Activated CD4-positive, alpha-beta T cell treated with anti-CD3 and anti-CD28 coated beads, Interleukin-2, Interleukin-6, amounts not matched to agents 100 ng/mL and 50 ng/mL, durations not matched to agents 16 hours and 8 hours (primary cell): ENCODE measurements around the gene SLC30A7.

Source experiments
- DNase-seq: peaks from one replicate; pipeline ENCODE4 v3.0.0-alpha.2; 2020

SLC30A7 gene

DNA sequence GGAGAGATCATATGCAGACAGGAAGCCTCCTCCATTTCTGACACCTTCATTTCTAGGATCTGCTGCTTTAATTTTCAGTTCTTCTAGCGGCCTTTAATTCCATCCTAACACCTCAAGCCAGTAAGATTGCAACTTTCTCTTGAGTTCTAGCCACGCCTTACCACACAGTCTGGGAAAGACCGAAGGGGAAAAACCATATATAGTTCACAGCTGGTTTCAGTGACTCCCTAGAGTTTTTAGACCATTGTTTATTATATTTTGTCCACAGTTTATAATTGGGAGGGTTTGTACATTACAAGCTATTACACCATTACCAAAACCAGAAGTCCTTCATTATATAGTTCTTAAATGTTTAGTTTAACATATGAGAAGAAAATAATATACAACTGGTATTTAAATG is 92.2 kb downstream of the SLC30A7 start:
- no peak for DNase-seq

DNA sequence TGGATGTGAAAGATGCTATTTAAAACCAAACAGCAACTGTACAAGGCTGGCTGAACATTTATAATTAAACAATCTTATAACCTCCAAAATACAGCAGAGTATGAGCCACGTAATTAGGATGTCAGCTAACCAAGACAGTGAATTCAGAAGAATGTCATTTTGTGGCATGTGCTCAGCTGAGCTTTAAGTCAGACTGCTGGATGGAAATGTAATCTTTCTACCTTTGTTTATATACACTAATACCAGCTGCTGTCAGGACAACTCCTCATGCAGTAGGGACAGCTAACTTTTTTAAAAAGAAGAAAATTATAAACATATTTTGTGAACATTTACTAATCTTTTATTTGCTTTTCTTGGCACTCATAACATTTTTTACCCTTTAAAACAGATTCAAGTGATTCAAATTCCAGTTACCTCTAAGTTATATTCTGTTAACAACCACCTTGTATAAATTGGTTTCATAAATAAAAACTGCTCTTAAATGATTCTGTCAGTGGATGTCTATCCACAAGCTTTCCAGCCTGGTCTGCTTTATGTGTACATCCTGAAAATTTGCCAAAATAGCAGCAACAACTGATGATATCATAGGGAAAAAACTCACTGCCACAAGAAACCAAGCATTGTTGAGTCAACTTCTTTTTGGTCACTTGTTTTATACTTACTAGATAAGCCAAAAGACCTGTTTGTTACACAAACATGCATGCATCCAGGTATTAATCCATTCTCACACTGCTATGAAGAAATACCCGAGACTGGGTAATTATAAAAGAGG is 93.6 kb downstream of the SLC30A7 start:
- DNase-seq = no peak

- DNase-seq = no peak
These were observed 99.5 kb downstream of the SLC30A7 start for GRCh38 chr1:100995198-100995988.

- DNase-seq = no peak
These were observed 102.5 kb downstream of the SLC30A7 start for GRCh38 chr1:100998426-100998825.

DNA sequence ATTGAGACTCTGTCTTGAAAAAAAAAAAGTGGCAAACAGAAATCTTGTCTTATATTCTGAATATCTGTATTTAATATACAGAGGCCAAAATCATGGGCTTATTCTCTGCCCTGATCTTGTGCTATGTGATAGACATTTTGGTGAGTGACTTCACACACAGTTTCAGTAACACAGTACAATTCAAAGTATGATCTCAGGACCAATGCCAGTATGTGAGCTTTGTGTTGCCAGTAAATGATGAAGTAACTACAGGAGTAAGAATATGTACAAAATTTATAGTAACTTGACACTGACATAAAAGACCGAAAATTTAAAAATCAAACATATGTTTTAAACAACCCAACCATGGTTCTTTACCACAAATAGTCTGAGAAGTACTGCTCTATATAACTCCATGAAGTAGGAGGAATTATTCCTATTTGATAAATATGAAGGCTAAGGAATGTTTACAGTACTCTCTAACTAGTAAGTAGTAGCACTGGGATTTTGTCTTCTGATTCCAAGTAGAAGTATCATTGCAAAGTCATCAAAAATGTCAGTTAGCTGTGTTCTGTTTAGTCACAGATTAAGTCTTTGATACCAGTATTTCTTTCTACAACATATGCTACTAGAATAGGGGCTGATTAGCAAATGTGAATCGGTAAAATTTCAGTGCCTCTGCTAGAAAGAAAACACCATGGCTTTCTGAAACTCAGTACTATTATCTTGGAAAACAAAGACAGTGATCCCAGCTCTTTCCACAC is 104.4 kb downstream of the SLC30A7 start:
- no peak for DNase-seq

DNA sequence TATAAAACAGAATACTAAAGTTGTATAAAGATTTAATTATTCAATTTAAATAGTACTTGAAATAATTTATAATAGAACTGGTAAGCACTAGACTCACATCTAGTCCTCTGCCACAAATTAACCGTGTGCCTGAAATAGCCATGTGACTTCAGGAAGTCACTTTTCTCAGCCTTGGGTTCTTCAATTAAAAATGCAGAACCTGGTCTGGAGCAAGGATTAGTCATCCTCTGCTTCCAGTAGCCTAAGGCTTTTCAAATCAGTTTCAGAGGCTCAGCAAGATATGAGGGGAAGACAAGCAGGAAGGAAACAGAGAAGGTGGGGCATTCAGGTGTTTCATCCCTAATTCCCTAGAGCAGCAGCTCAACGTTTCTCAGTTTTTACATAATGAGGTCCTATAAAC is 106.7 kb downstream of the SLC30A7 start:
- no peak for DNase-seq

- no peak for DNase-seq
These were observed 107.2 kb downstream of the SLC30A7 start for GRCh38 chr1:101003012-101003650.

DNA sequence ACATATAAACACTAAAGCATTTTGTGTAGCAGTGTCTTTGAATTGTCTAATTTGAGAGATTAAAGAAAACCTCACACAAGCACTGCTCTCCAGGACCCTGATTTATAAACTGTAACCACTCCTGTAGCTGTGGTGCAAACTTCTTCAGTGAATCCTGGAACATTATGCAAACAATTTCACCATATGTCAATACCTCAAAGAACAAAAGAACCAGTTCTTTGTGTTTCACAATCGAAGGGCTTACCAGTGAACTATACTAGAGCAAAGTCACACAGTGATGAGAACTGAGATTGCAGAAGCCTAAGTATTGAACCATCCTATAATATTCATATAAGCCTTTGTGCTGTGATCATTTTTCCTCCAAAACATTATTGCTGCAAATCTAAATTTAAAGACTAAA is 108.2 kb downstream of the SLC30A7 start:
- no peak for DNase-seq

- no peak for DNase-seq
These were observed 108.8 kb downstream of the SLC30A7 start for GRCh38 chr1:101004670-101005069.

GRCh38 chr1:101005183-101005582 is 109.3 kb downstream of the SLC30A7 start:
- DNase-seq = no peak

GRCh38 chr1:101005871-101006270 is 110.0 kb downstream of the SLC30A7 start:
- DNase-seq = peak; percentile 46

DNA sequence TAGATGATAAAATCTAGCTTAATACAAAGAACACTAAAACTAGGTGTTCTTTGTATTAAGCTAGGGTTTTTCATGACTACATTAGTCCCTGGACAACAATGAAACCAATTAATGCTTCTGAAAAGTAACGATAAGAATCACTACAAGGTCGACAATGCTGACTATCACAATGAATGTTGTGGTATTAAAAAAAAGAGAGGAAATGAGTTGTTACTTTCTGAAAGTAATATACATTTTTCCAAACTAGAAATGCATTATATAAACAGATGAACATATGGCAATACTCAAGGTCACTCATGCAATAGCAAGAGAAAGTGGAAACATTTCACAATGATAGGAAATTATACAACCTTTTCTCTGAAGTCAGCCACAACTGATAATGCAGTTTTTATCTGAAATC is 110.7 kb downstream of the SLC30A7 start:
- peak; percentile 40 for DNase-seq

GRCh38 chr1:101008229-101008834 is 112.4 kb downstream of the SLC30A7 start:
- DNase-seq = no peak

DNA sequence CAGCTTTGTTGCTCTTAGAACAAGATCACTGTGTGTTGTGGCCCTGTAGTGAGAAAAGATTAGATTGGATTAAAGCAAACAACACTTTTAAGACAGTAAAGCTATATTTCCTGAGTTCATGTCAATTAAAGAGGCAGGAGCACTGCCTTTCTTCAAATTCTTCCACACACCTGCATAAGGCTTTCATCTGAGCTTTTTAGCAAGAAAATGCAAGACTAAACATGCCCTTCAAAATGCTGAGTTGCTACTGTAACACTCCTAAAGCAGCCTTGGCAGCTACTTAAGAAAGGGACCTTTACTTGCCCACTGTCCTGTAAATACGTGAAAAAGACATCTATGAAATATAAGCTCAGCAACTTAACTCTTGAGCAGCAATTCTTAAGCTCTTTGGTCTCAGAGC is 117.9 kb downstream of the SLC30A7 start:
- no peak for DNase-seq

GRCh38 chr1:101017448-101017847 is 121.6 kb downstream of the SLC30A7 start:
- DNase-seq = no peak

GRCh38 chr1:101022294-101022693 is 126.4 kb downstream of the SLC30A7 start:
- no peak for DNase-seq

DNA sequence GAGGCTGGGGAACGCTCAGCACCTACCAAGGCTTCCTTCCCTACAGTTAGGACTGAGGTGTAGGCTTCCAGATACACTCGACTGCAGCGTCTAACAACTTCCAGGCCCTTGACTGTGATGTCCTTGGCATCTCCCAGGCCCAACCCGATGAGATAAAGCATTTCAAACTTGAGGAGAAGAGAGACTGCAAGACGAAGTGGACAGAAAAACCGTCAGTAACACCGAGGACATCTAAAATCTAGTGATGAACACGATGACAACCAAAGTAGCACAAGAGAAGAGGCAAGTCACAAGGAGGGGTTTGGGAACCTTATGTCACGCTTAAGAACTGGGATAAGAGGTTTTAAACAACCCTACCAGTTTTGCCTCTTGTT is 129.4 kb downstream of the SLC30A7 start:
- DNase-seq = peak; percentile 29

- peak; percentile 95 for DNase-seq
These were observed 130.0 kb downstream of the SLC30A7 start, which contains the start of gene DPH5 for GRCh38 chr1:101025657-101026429. TSS of gene DPH5 (minus strand) at chr1:101025784. CDS start at chr1:101025443, 341 bp downstream.

GRCh38 chr1:101026430-101026788 is 130.5 kb downstream of the SLC30A7 start:
- no peak for DNase-seq

DNA sequence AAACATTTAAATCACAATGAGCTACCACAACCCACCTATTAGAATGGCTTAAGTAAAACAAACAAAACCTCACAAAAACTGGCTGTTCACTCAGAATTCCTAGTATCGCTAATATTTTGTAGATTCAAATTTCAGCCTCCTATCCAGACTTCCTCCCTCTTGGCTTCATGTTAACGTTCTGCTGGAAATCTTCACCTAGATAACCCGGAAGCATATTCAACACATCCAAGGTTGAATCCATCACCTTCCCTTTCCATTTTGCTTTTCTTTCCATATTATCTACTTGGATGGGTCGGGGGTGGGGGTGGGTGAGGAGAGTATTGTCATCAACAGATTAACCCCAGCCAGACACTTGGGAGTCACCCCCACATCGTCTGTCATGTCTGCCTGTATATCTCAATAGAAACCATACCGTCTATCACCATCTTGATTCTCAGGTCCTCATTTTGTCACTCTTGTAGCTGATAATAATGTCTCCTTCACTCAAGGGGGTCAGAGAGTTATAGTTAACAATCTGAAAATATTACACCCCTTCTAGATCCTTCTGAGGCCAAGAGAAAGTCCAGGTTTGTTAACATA is 131.4 kb downstream of the SLC30A7 start:
- DNase-seq = no peak

DNA sequence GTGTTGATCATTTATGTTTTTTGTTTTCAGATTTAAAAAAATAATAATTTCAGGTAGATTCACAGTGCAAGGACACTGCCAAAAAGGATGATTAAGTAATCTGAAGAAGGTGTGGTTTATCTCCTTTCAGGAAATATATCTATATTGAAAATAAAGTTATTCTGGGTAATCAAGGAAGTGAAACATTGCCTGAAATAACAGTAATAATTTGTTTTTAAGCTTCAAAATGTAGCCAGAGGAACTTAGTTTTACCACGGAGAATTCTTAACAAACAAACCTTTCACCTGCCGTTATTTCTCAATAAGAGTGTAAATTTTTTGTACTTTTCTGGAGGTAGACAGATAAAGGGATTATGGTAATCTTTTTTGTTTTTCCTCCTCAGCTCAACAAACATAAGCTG is 132.6 kb downstream of the SLC30A7 start:
- DNase-seq = no peak
